WTC11 (cell line): ENCODE results near the gene TNFSF15. TPM values are rescaled to one million over a fixed set of nuclear protein-coding genes. Genes with fewer than 3 reads are reported as not detected.

ENCODE experiments used
- ATAC-seq: fragments of 200-7000 bp; cut with Tn5 transposase; 2 replicates; pipeline ENCODE4 v1.10.0; 2021; ENCODE audit warnings: mild to moderate bottlenecking, moderate library complexity
- CTCF ChIA-PET: fragments of 300-600 bp; sonication (Branson Sonifier 250); formaldehyde crosslinking; loops from one replicate; lab custom pipeline; 2021; ENCODE audit warnings: antibody characterized with exemption; lab: Charles Lee
- POLR2A ChIA-PET: fragments of 350-600 bp; sonication (Branson Sonifier 250); formaldehyde crosslinking; loops from one replicate; lab custom pipeline; 2021; ENCODE audit warnings: antibody characterized with exemption; lab: Charles Lee
- DNase-seq: peaks from one replicate; pipeline ENCODE4 v3.0.0; 2021; ENCODE audit warnings: low spot score
- H3K27ac Mint-ChIP-seq: 2 replicates; pipeline ENCODE4 v1.8.0; 2021; ENCODE audit warnings: mixed read lengths
- H3K27me3 Mint-ChIP-seq: 2 replicates; pipeline ENCODE4 v1.8.0; 2021; ENCODE audit warnings: low read depth, mild to moderate bottlenecking, moderate library complexity, mixed read lengths
- H3K36me3 Mint-ChIP-seq: 2 replicates; pipeline ENCODE4 v1.8.0; 2021; ENCODE audit warnings: mixed read lengths
- H3K4me1 Mint-ChIP-seq: 2 replicates; pipeline ENCODE4 v1.8.0; 2022; ENCODE audit warnings: mixed read lengths
- H3K4me3 Mint-ChIP-seq: 2 replicates; pipeline ENCODE4 v1.8.0; 2021; ENCODE audit warnings: mild to moderate bottlenecking, moderate library complexity, mixed read lengths
- H3K9me3 Mint-ChIP-seq: 2 replicates; pipeline ENCODE4 v1.8.0; 2021; ENCODE audit warnings: mixed read lengths
- ATF3 ChIP-seq: sonication (generic); formaldehyde crosslinking; conservative IDR thresholded peaks from 2 replicates; pipeline ENCODE4 v1.8.1; 2022; ENCODE audit warnings: mild to moderate bottlenecking, missing genetic modification reagents
- EMX1 ChIP-seq: fragments of 250-450 bp; sonication (Bioruptor Pico); IDR thresholded peaks from 2 replicates; pipeline ENCODE4 v1.8.0; 2021; ENCODE audit warnings: mild to moderate bottlenecking
- FOXP4 ChIP-seq: sonication (generic); formaldehyde crosslinking; IDR thresholded peaks from 2 replicates; pipeline ENCODE4 v1.8.0; 2022; ENCODE audit warnings: mild to moderate bottlenecking, missing genetic modification reagents
- GABPB1 ChIP-seq: sonication (generic); formaldehyde crosslinking; IDR thresholded peaks from 2 replicates; pipeline ENCODE4 v1.8.1; 2023; ENCODE audit warnings: mild to moderate bottlenecking, missing genetic modification reagents
- MLX ChIP-seq: sonication (generic); formaldehyde crosslinking; IDR thresholded peaks from 2 replicates; pipeline ENCODE4 v1.8.1; 2023; ENCODE audit warnings: mild to moderate bottlenecking, missing genetic modification reagents, moderate library complexity
- MXD4 ChIP-seq: fragments of 250-450 bp; sonication (Bioruptor Pico); IDR thresholded peaks from 2 replicates; pipeline ENCODE4 v1.8.0; 2021; ENCODE audit warnings: mild to moderate bottlenecking, moderate library complexity, borderline replicate concordance
- MYBL2 ChIP-seq: sonication (generic); formaldehyde crosslinking; IDR thresholded peaks from 2 replicates; pipeline ENCODE4 v1.8.1; 2023; ENCODE audit warnings: mild to moderate bottlenecking, moderate library complexity, missing genetic modification reagents
- NR1H2 ChIP-seq: sonication (generic); formaldehyde crosslinking; IDR thresholded peaks from 2 replicates; pipeline ENCODE4 v1.9.0; 2021; ENCODE audit warnings: mild to moderate bottlenecking, moderate library complexity, missing genetic modification reagents
- PRDM15 ChIP-seq: sonication (generic); formaldehyde crosslinking; IDR thresholded peaks from 2 replicates; pipeline ENCODE4 v1.8.0; 2022; ENCODE audit warnings: missing genetic modification reagents
- PRRX2 ChIP-seq: fragments of 250-450 bp; sonication (Bioruptor Pico); IDR thresholded peaks from 2 replicates; pipeline ENCODE4 v1.8.0; 2021; ENCODE audit warnings: mild to moderate bottlenecking
- SMAD4 ChIP-seq: sonication (generic); formaldehyde crosslinking; IDR thresholded peaks from 2 replicates; pipeline ENCODE4 v1.8.0; 2022; ENCODE audit warnings: mild to moderate bottlenecking, missing genetic modification reagents
- SOX15 ChIP-seq: fragments of 250-450 bp; sonication (Bioruptor Pico); IDR thresholded peaks from 2 replicates; pipeline ENCODE4 v1.9.0; 2021; ENCODE audit warnings: mild to moderate bottlenecking
- TCF7 ChIP-seq: sonication (generic); formaldehyde crosslinking; IDR thresholded peaks from 2 replicates; pipeline ENCODE4 v1.8.0; 2022; ENCODE audit warnings: mild to moderate bottlenecking, low read depth, missing genetic modification reagents, moderate library complexity
- ZNF317 ChIP-seq: sonication (generic); formaldehyde crosslinking; IDR thresholded peaks from 2 replicates; pipeline ENCODE4 v1.8.1; 2023; ENCODE audit warnings: low read depth, mild to moderate bottlenecking, moderate library complexity, missing genetic modification reagents, borderline replicate concordance
- ZNF416 ChIP-seq: fragments of 250-450 bp; sonication (Bioruptor Pico); IDR thresholded peaks from 2 replicates; pipeline ENCODE4 v1.9.0; 2021; ENCODE audit warnings: mild to moderate bottlenecking, inconsistent platforms
- total RNA-seq: library from RNA; stranded (reverse); gene quantifications from 3 replicates; pipeline ENCODE4 v1.2.3, GENCODE V29; 2021
- TF ChIP-seq, protein P1 (sequence below): sonication (generic); formaldehyde crosslinking; IDR thresholded peaks from 2 replicates; pipeline ENCODE4 v1.8.1; 2023; ENCODE audit warnings: mild to moderate bottlenecking, missing genetic modification reagents
- TF ChIP-seq, protein P2 (sequence below): fragments of 250-450 bp; sonication (Bioruptor Pico); conservative IDR thresholded peaks from 2 replicates; pipeline ENCODE4 v1.9.0; 2021; ENCODE audit warnings: mild to moderate bottlenecking
- TF ChIP-seq, protein P3 (sequence below): sonication (generic); formaldehyde crosslinking; IDR thresholded peaks from 2 replicates; pipeline ENCODE4 v1.8.1; 2022; ENCODE audit warnings: missing genetic modification reagents, borderline replicate concordance
- TF ChIP-seq, protein P4 (sequence below): sonication (generic); formaldehyde crosslinking; IDR thresholded peaks from 2 replicates; pipeline ENCODE4 v1.8.1; 2022; ENCODE audit warnings: low read depth, mild to moderate bottlenecking, moderate library complexity, missing genetic modification reagents, borderline replicate concordance

The TNFSF15 gene
- total RNA-seq, 1 experiment from 2014 or later, result 0.11 TPM

GRCh38 chr9:114775981-114776380 is 29.9 kb downstream of the TNFSF15 start:
- H3K4me3 Mint-ChIP-seq, result no peak overlapping the region

More at GRCh38 chr9:114775981-114776380, 29.9 kb downstream of the TNFSF15 start:
- Mint-ChIP-seq H3K27me3 (peaks cover 25% of the 10 kb centered on the region), H3K9me3 (no peaks in the 10 kb centered on the region), H3K36me3 (no peaks in the 10 kb centered on the region), H3K27ac (no peak overlapping the region), H3K4me1 (no peaks in the 10 kb centered on the region)
- no peak for ATAC-seq
- TF ChIP-seq, protein P1, sequence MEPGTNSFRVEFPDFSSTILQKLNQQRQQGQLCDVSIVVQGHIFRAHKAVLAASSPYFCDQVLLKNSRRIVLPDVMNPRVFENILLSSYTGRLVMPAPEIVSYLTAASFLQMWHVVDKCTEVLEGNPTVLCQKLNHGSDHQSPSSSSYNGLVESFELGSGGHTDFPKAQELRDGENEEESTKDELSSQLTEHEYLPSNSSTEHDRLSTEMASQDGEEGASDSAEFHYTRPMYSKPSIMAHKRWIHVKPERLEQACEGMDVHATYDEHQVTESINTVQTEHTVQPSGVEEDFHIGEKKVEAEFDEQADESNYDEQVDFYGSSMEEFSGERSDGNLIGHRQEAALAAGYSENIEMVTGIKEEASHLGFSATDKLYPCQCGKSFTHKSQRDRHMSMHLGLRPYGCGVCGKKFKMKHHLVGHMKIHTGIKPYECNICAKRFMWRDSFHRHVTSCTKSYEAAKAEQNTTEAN (CRISPR knock-in tag), result no peak
- no peak for TF ChIP-seq SMAD4
- no peak for TF ChIP-seq FOXP4 (CRISPR knock-in tag)
- no peak for TF ChIP-seq PRDM15
- TF ChIP-seq TCF7, result no peak
- no peak for TF ChIP-seq MLX (CRISPR knock-in tag)
- no peak for TF ChIP-seq PRRX2 (CRISPR knock-in tag)
- TF ChIP-seq NR1H2, result no peak
- TF ChIP-seq, protein P2, sequence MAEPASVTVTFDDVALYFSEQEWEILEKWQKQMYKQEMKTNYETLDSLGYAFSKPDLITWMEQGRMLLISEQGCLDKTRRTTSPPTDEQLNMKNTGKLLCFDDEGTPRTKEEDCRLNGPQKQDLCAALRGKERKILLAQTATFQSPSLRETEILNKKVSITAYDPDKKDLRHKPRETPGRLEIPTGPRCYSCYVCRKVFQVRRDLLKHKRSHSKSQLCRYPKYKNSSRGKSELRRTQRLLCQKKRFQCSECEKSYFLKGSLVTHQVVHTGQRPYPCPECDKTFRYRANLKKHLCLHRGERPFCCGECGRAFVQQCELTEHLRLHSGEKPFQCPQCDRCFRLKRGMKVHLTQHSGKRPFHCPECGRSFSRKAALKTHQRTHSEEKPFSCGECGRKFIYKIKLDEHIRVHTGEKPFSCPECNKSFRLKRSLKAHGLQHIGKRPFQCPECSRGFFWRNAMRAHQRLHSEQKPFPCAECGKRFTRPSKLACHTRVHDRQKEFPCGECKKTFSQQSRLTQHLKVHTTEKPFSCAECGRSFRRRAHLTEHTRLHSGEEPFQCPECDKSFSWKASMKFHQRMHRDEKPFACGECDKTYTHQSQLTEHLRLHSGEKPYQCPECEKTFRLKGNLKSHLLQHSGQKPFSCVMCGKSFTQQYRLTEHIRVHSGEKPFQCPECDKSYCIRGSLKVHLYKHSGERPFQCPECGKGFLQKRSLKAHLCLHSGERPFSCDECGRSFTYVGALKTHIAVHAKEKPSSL (CRISPR knock-in tag), result no peak
- no peak for TF ChIP-seq GABPB1 (CRISPR knock-in tag)
- TF ChIP-seq MXD4, result no peak
- TF ChIP-seq MYBL2 (CRISPR knock-in tag), result no peak
- TF ChIP-seq ATF3 (CRISPR knock-in tag), result no peak
- TF ChIP-seq EMX1, result no peak
- TF ChIP-seq, protein P3, sequence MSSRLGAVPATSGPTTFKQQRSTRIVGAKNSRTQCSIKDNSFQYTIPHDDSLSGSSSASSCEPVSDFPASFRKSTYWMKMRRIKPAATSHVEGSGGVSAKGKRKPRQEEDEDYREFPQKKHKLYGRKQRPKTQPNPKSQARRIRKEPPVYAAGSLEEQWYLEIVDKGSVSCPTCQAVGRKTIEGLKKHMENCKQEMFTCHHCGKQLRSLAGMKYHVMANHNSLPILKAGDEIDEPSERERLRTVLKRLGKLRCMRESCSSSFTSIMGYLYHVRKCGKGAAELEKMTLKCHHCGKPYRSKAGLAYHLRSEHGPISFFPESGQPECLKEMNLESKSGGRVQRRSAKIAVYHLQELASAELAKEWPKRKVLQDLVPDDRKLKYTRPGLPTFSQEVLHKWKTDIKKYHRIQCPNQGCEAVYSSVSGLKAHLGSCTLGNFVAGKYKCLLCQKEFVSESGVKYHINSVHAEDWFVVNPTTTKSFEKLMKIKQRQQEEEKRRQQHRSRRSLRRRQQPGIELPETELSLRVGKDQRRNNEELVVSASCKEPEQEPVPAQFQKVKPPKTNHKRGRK (CRISPR knock-in tag), result no peak
- TF ChIP-seq, protein P4, sequence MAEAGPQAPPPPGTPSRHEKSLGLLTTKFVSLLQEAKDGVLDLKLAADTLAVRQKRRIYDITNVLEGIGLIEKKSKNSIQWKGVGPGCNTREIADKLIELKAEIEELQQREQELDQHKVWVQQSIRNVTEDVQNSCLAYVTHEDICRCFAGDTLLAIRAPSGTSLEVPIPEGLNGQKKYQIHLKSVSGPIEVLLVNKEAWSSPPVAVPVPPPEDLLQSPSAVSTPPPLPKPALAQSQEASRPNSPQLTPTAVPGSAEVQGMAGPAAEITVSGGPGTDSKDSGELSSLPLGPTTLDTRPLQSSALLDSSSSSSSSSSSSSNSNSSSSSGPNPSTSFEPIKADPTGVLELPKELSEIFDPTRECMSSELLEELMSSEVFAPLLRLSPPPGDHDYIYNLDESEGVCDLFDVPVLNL (CRISPR knock-in tag), result no peak
- no peak for TF ChIP-seq ZNF317 (CRISPR knock-in tag)
- TF ChIP-seq SOX15 (CRISPR knock-in tag), result no peak
- TF ChIP-seq ZNF416, result no peak
- POLR2A ChIA-PET, result no interaction called here
- CTCF ChIA-PET, result no interaction called here
- DNase-seq, result no peak
